CD4-positive, alpha-beta memory T cell (primary cell): ENCODE data around the gene BUB1B. TPM values are rescaled to one million over a fixed set of nuclear protein-coding genes. Genes with fewer than 3 reads are reported as not detected.

Experiments
- CTCF ChIA-PET: fragments of 350-600 bp; sonication (Branson Sonifier 250); formaldehyde crosslinking; loops from one replicate; lab custom pipeline; 2021; ENCODE audit warnings: inconsistent platforms; ENCODE audit not compliant: partially characterized antibody; lab: Charles Lee
- POLR2A ChIA-PET: fragments of 350-600 bp; sonication (Branson Sonifier 250); formaldehyde crosslinking; loops from one replicate; lab custom pipeline; 2021; ENCODE audit not compliant: partially characterized antibody; lab: Charles Lee
- DNase-seq, 5 donors: peaks; one replicate each; pipeline versions ENCODE4 v3.0.0 to v3.0.0-alpha.2; 2020 to 2022; ENCODE audit warnings: mixed read lengths in 1 of 5
- H3K27ac ChIP-seq: one replicate; pipeline ENCODE4 v1.7.0; 2013; ENCODE audit warnings: low read depth, low read length
- H3K27me3 ChIP-seq: 2 replicates; pipeline ENCODE4 v1.7.0; 2013; ENCODE audit warnings: mild to moderate bottlenecking, low read length, moderate library complexity; ENCODE audit not compliant: insufficient read depth
- H3K36me3 ChIP-seq: 2 replicates; pipeline ENCODE4 v1.7.0; 2013; ENCODE audit warnings: mild to moderate bottlenecking, low read length, moderate library complexity; ENCODE audit not compliant: insufficient read depth
- H3K4me1 ChIP-seq: 2 replicates; pipeline ENCODE4 v1.7.0; 2013; ENCODE audit warnings: mild to moderate bottlenecking, low read length, moderate library complexity; ENCODE audit not compliant: insufficient read depth
- H3K4me3 ChIP-seq, 2 donors: one replicate each; pipeline ENCODE4 v1.7.0; 2013; ENCODE audit warnings: low read length in 2 of 2, mild to moderate bottlenecking in 1 of 2
- H3K9me3 ChIP-seq, 2 donors: one replicate each; pipeline ENCODE4 v1.7.0; 2013; ENCODE audit warnings: low read length in 2 of 2, control low read depth in 1 of 2; ENCODE audit not compliant: control insufficient read depth in 1 of 2
- H3K27ac Mint-ChIP-seq, 7 donors: one replicate each; pipeline ENCODE4 v1.8.0; 2020 to 2021; ENCODE audit warnings: mixed read lengths in 7 of 7, mild to moderate bottlenecking in 6 of 7, inconsistent platforms in 3 of 7, moderate library complexity in 3 of 7
- H3K27me3 Mint-ChIP-seq, 2 donors: one replicate each; pipeline ENCODE4 v1.8.0; 2020 to 2021; ENCODE audit warnings: mixed read lengths in 2 of 2
- H3K36me3 Mint-ChIP-seq, 2 donors: one replicate each; pipeline ENCODE4 v1.8.0; 2020 to 2021; ENCODE audit warnings: mixed read lengths in 2 of 2, inconsistent platforms in 1 of 2, mild to moderate bottlenecking in 1 of 2
- H3K4me1 Mint-ChIP-seq, 4 donors: one replicate each; pipeline ENCODE4 v1.8.0; 2020 to 2021; ENCODE audit warnings: mixed read lengths in 4 of 4, mild to moderate bottlenecking in 1 of 4
- H3K4me3 Mint-ChIP-seq, 8 donors: one replicate each; pipeline ENCODE4 v1.8.0; 2020 to 2021; ENCODE audit warnings: mixed read lengths in 8 of 8, mild to moderate bottlenecking in 7 of 8, moderate library complexity in 6 of 8, inconsistent platforms in 3 of 8
- H3K9me3 Mint-ChIP-seq, 8 donors: one replicate each; pipeline ENCODE4 v1.8.0; 2020 to 2021; ENCODE audit warnings: mixed read lengths in 8 of 8, mild to moderate bottlenecking in 5 of 8, inconsistent platforms in 3 of 8, moderate library complexity in 1 of 8
- intact Hi-C: fragments of 100-400 bp; cut with micrococcal nuclease; formaldehyde crosslinking; loops from one replicate; pipeline ENCODE4 v1.15.1; 2023
- polyA plus RNA-seq, 2 donors: library from polyadenylated mRNA; unstranded; fragments of 300-500 nt; fragmentation: Illumina TruSeq; gene quantifications; one replicate each; pipeline ENCODE4 v1.2.3, GENCODE V29; 2021
- total RNA-seq, 2 experiments: library from RNA; stranded (reverse); gene quantifications; one replicate each; pipeline ENCODE4 v1.2.3, GENCODE V29; 2021

The BUB1B gene
- total and polyA plus RNA-seq, 4 experiments from 2014 or later, result 0.40 to 0.89 (median 0.55) TPM; not detected in 1

DNA sequence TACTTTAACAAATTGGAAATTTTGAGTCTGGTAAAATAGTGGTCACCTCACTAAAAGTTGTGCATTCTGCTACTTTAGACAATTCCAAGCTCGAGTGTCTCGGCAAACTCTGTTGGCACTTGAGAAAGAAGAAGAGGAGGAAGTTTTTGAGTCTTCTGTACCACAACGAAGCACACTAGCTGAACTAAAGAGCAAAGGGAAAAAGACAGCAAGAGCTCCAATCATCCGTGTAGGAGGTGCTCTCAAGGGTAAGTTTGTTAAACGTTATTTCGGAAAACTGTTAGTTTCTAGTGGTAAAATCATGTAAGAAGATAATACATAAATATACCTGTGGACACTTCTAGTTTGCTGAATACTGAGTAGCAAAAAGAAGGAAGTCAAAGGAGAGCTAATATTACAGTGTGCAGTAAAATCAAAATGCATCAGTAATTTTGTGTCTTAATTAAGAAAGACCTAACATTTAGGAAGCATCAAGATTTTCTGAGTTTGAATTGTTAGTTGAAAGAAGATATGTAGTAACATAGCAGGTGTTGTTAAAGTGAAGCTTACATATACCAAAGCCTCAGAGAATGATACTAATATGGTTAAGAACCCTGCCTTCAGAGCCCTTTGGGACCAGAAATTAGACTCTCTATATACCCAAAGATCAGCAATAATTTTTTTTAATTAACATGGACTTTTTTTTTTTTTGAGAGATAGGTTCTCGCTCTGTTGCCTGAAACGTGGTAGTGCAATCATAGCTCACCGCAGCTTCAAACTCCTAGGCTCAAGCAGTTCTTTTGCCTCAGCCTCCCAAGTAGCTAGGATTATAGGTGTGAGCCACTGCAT lies 23.0 kb downstream of the BUB1B start:
- DNase-seq, result no peak
- H3K27ac ChIP-seq, result no peak overlapping the region
- H3K4me1 Mint-ChIP-seq, result peaks cover 21 to 34% (median 29%) of the 10 kb centered on the region in 4 donors
- H3K27me3 ChIP-seq, result no peaks in the 10 kb centered on the region
- H3K4me3 ChIP-seq, result no peak overlapping the region
- H3K27ac Mint-ChIP-seq, result peak overlapping the region in 4 of 7 donors; percentile 24 to 90 (median 47)
- intact Hi-C loops, result no loop called here
- no peaks in the 10 kb centered on the region for H3K36me3 Mint-ChIP-seq
- no peaks in the 10 kb centered on the region for H3K9me3 ChIP-seq
- peak overlapping the region in 5 of 8 donors; percentile 48 to 66 (median 59) for H3K4me3 Mint-ChIP-seq
- POLR2A ChIA-PET, result interaction anchor here (0.5 to 2.7 kb wide), 5 partner anchors 9 to 1361 kb away, joined by 3 to 8 read pairs (median 3); partner anchors contain the start of gene BUB1B
- peaks cover 37% of the 10 kb centered on the region for H3K4me1 ChIP-seq
- CTCF ChIA-PET, result interaction anchor here (0.7 to 2.0 kb wide), 8 partner anchors 14 to 782 kb away, joined by 3 to 11 read pairs (median 4); no protein-coding TSS in a partner anchor
- H3K36me3 ChIP-seq, result no peaks in the 10 kb centered on the region
- no peaks in the 10 kb centered on the region for H3K27me3 Mint-ChIP-seq
- no peaks in the 10 kb centered on the region for H3K9me3 Mint-ChIP-seq

DNA sequence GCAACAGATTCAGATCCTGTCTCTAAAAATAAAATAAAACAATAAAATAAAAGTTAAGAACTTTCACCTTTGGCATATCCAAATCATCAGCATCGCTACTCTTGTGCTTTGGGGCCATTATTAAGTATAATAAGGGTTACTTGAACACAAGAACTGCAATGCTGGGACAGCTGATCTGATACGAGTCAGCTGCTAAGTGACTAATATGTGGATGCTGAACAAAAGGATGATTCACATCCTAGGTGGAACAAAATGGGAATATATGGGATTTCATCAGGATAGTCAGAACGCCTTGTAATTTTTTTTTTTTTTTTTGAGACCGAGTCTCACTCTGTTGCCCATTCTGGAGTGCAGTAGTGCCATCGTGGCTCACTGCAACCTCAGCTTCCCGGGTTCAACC lies 29.7 kb downstream of the BUB1B start:
- intact Hi-C loops, result no loop called here
- Histone ChIP-seq H3K4me1 (no peaks in the 10 kb centered on the region), H3K9me3 (no peaks in the 10 kb centered on the region), H3K36me3 (no peaks in the 10 kb centered on the region), H3K27me3 (no peaks in the 10 kb centered on the region), H3K27ac (no peak overlapping the region), H3K4me3 (no peak overlapping the region)
- POLR2A ChIA-PET, result no interaction called here
- no peaks in the 10 kb centered on the region for H3K9me3 Mint-ChIP-seq
- no peak for DNase-seq
- H3K4me3 Mint-ChIP-seq, result no peak overlapping the region
- no peaks in the 10 kb centered on the region for H3K27me3 Mint-ChIP-seq
- H3K4me1 Mint-ChIP-seq, result peaks cover 0 to 4% (median 0%) of the 10 kb centered on the region in 4 donors
- H3K36me3 Mint-ChIP-seq, result no peaks in the 10 kb centered on the region
- CTCF ChIA-PET, result no interaction called here
- H3K27ac Mint-ChIP-seq, result no peak overlapping the region

DNA sequence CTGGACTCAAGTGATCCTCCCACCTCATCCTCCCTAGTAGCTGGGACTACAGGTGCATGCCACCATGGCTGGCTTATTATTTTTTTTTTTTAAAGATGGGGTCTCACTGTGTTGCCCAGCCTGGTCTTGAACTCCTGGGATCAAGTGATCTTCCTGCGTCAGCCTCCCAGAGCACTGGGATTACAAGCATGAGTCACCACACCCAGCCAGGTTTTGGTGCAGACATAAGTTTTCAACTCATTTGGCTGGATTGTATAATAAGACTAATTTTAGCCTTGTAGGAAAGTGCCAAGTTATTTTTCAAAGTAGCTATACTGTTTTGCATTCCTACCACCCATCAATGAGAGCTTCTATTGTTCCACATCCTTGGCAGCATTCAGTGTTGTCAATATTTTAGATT lies 32.1 kb downstream of the BUB1B start:
- H3K9me3 Mint-ChIP-seq, result no peaks in the 10 kb centered on the region
- Histone ChIP-seq H3K4me1 (peaks cover 14% of the 10 kb centered on the region), H3K4me3 (no peak overlapping the region), H3K27ac (no peak overlapping the region), H3K27me3 (no peaks in the 10 kb centered on the region), H3K9me3 (no peaks in the 10 kb centered on the region), H3K36me3 (no peaks in the 10 kb centered on the region)
- H3K27me3 Mint-ChIP-seq, result no peaks in the 10 kb centered on the region
- DNase-seq, result no peak
- POLR2A ChIA-PET, result interaction anchor here (1.4 kb wide), 1 partner anchor 9 kb away, joined by 5 read pairs; no protein-coding TSS in a partner anchor
- H3K36me3 Mint-ChIP-seq, result no peaks in the 10 kb centered on the region
- no peak overlapping the region for H3K27ac Mint-ChIP-seq
- peaks cover 13 to 19% (median 18%) of the 10 kb centered on the region in 4 donors for H3K4me1 Mint-ChIP-seq
- CTCF ChIA-PET, result interaction anchor here (3.0 kb wide), 1 partner anchor 25 kb away, joined by 16 read pairs; no protein-coding TSS in a partner anchor
- intact Hi-C loops, result no loop called here
- no peak overlapping the region for H3K4me3 Mint-ChIP-seq

DNA sequence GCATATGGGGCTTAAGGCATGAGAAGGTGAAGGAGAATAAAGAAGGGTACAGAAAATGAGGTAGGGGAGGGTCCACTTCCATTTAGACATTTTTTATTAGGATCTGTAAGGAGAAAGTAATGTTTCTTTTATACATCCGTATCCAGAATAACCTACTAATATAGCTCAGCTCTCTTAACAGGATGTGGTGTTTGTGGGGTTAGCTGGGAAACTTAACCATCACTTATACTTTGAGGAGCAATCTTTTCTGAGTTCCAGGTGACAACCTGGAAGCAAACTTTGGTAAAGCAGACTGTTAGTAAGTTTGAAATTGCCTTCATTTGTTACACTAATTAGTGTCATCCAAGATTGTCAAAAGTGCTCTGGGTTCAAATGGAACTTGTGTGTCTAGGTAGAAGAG lies 36.6 kb downstream of the BUB1B start:
- H3K4me1 ChIP-seq, result peaks cover 25% of the 10 kb centered on the region
- no peaks in the 10 kb centered on the region for H3K36me3 Mint-ChIP-seq
- no peaks in the 10 kb centered on the region for H3K27me3 Mint-ChIP-seq
- no peaks in the 10 kb centered on the region for H3K36me3 ChIP-seq
- no peak overlapping the region for H3K4me3 ChIP-seq
- ChIA-PET CTCF (interaction anchor here (1.0 to 5.0 kb wide), 4 partner anchors 14 to 152 kb away, joined by 3 to 29 read pairs (median 4); no protein-coding TSS in a partner anchor), POLR2A (interaction anchor here (1.3 to 1.6 kb wide), 2 partner anchors 10 to 12 kb away, joined by 3 to 6 read pairs; no protein-coding TSS in a partner anchor)
- intact Hi-C loops, result no loop called here
- H3K27ac Mint-ChIP-seq, result peak overlapping the region in 2 of 7 donors; percentile 6 to 80
- H3K4me3 Mint-ChIP-seq, result peak overlapping the region in 7 of 8 donors; percentile 43 to 82 (median 67)
- H3K9me3 Mint-ChIP-seq, result no peaks in the 10 kb centered on the region
- no peak overlapping the region for H3K27ac ChIP-seq
- no peaks in the 10 kb centered on the region for H3K27me3 ChIP-seq
- DNase-seq, result peak in 4 of 5 donors; percentile 14 to 33 (median 25)
- no peaks in the 10 kb centered on the region for H3K9me3 ChIP-seq
- peaks cover 21 to 32% (median 28%) of the 10 kb centered on the region in 4 donors for H3K4me1 Mint-ChIP-seq

DNA sequence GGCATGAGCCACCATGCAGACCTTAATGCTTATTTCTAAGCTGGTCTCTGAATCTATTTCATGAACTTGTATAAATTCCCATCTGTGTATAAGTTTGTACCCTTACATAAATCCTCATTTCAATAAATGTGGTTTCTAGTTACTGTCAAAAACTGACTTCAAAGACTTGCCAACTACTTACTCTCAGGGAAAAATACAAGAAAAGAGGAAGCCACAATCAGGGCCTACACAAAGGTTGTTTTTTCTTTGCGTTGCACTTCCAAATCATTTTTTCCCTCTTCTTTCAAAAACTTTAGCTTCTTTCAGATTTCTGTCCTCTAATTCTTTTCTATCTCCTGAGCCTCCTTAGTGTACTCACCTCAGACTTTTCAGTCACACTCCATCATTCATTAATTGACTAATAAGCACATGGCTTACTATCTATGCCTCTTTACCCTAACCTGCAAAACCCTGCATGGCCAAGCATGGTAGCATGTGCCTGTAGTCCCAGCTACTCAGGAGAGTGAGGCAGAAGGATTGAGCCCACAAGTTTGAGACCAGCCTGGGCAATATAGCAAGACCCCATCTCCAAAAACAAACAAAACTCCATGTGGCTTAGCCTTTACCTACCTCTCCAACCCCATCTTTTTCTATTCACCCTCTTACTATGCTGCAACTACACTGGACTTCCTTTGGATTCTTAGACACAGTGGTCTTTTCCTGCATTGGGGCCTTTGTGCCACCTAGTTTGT lies 37.7 kb downstream of the BUB1B start:
- Histone ChIP-seq H3K4me3 (no peak overlapping the region), H3K36me3 (no peaks in the 10 kb centered on the region), H3K27ac (no peak overlapping the region), H3K4me1 (peaks cover 25% of the 10 kb centered on the region), H3K9me3 (no peaks in the 10 kb centered on the region), H3K27me3 (no peaks in the 10 kb centered on the region)
- peaks cover 21 to 32% (median 27%) of the 10 kb centered on the region in 4 donors for H3K4me1 Mint-ChIP-seq
- CTCF ChIA-PET, result interaction anchor here (0.6 to 5.0 kb wide), 4 partner anchors 19 to 433 kb away, joined by 3 to 29 read pairs (median 4); partner anchors contain the start of gene BUB1B
- peak overlapping the region in 2 of 7 donors; percentile 23 to 49 for H3K27ac Mint-ChIP-seq
- intact Hi-C loops, result no loop called here
- H3K4me3 Mint-ChIP-seq, result peak overlapping the region in 4 of 8 donors; percentile 6 to 50 (median 21)
- no peaks in the 10 kb centered on the region for H3K27me3 Mint-ChIP-seq
- DNase-seq, result no peak
- no peaks in the 10 kb centered on the region for H3K36me3 Mint-ChIP-seq
- POLR2A ChIA-PET, result interaction anchor here (1.6 kb wide), 1 partner anchor 11 kb away, joined by 6 read pairs; no protein-coding TSS in a partner anchor
- H3K9me3 Mint-ChIP-seq, result no peaks in the 10 kb centered on the region

DNA sequence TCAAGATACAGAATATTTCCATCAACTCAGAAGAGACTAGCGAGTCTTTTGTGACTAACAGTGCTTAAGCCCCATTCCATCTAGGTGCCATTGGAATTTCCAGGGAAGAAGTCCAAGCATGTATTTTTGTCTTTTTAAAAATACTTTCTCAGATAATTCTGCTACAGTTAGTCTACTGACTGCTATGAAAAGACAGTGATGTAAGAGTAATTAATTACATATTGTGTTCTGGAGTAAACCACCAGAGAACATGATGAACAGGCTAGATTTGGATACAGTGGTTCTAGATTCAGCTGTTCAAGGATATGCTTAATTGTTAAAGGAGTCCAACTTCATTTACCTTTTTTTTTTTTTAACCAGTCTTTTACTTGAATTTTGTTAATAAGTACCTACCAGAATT lies 43.2 kb downstream of the BUB1B start:
- H3K27me3 Mint-ChIP-seq, result no peaks in the 10 kb centered on the region
- Histone ChIP-seq H3K36me3 (no peaks in the 10 kb centered on the region), H3K4me3 (no peak overlapping the region), H3K27ac (no peak overlapping the region), H3K4me1 (no peaks in the 10 kb centered on the region), H3K9me3 (no peaks in the 10 kb centered on the region), H3K27me3 (no peaks in the 10 kb centered on the region)
- DNase-seq, result no peak
- H3K9me3 Mint-ChIP-seq, result no peaks in the 10 kb centered on the region
- H3K4me1 Mint-ChIP-seq, result peaks cover under 1 to 3% (median 1%) of the 10 kb centered on the region in 4 donors
- H3K4me3 Mint-ChIP-seq, result no peak overlapping the region
- ChIA-PET POLR2A (no interaction called here), CTCF (interaction anchor here (1.1 to 1.4 kb wide), 2 partner anchors 13 to 70 kb away, joined by 3 to 4 read pairs; no protein-coding TSS in a partner anchor)
- no peak overlapping the region for H3K27ac Mint-ChIP-seq
- no peaks in the 10 kb centered on the region for H3K36me3 Mint-ChIP-seq
- intact Hi-C loops, result no loop called here
